ENCODE measurements around the gene TFDP1.
A peak's percentile ranks its signal among the peaks of the same experiment; 100 is the strongest.

Gene TFDP1

DNA sequence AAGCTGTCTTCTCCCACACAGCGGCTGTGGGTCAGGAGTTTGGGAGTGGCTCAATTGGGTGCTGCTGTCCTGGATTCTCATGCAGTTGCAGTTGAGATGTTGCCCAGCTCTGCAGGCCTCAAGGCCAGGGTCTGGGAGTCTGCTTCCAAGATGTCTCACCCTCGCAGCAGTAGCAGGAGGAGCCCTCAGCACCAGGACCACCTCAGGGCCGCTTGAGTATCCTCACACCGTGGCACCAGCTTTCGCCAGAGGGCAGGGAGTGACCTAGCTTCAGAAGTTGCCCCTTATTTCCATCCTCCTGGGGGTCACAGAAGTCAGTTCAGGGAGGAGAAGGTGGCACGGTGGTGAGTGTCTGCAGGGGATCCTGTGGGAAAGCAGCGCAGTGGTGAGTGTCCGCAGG lies 20.9 kb downstream of the TFDP1 start:
- no peak overlapping the region for H3K4me3 ChIP-seq (ENCODE audit: low read depth, low read length)
- TF ChIP-seq CTCF (conservative IDR thresholded peaks at IDR 0.05; ENCODE audit: low read depth, low read length), result no peak
- DNase-seq (ENCODE audit: low read depth), result no peak

DNA sequence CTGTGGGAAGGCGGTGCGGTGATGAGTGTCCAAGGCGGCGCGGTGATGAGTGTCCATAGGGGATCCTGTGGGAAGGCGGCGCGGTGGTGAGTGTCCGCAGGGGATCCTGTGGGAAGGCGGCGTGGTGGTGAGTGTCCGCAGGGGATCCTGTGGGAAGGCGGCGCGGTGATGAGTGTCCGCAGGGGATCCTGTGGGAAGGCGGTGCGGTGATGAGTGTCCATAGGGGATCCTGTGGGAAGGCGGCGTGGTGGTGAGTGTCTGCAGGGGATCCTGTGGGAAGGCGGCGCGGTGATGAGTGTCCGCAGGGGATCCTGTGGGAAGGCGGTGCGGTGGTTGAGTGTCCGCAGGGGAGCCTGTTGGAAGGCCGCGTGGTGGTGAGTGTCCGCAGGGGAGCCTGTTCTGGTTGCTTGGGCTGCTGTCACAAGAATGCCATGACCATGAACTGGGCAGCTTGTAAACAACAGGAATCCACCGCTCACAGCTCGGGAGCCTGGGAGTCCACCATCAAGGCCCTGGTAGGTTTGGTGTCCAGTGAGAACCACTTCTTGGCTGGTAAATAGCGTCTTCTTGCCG lies 21.4 kb downstream of the TFDP1 start:
- H3K4me3 ChIP-seq (ENCODE audit: low read depth, low read length), result no peak overlapping the region
- no peak for DNase-seq (ENCODE audit: low read depth)
- TF ChIP-seq CTCF (conservative IDR thresholded peaks at IDR 0.05; ENCODE audit: low read depth, low read length), result no peak

- H3K4me3 ChIP-seq (ENCODE audit: low read depth, low read length), result no peak overlapping the region
- TF ChIP-seq CTCF (conservative IDR thresholded peaks at IDR 0.05; ENCODE audit: low read depth, low read length), result no peak
Measured at GRCh38 chr13:113607056-113607888, 22.7 kb downstream of the TFDP1 start.

DNA sequence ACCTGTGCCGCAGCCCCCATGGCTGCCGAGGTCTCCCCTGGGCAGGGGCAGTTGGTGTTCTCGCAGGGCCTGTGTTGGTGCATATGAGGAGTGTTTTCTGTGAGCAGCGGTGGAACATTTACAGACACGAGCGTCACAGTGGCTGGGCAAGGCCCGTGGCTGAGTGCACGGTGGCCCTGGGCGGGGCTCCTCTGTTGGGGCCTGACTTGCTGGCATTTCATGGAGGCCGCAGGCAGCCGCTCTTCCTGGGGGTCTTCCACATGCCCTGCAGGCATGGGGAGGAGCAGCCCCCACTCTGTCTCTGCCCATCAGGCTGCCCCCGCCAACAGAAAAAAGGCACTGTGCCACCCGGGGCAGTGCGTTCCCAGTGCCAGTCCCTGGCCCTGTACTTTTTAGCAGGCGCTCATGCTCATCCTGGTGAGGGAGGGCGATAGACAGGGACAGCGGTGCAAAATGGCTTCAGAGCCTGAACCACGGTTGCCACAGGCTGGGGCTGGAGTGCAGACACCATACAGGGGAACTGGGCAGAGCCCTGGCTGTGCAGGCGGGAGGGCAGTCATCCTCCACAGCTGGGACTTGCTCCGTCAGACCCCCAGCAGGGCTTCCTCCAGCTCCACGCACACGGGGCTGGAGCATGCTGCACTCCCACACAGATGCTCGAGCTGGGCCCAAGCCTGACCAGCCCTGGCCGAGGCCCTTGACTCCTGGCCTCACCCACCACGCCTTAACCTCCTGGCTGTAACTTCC lies 23.5 kb downstream of the TFDP1 start:
- H3K4me3 ChIP-seq (ENCODE audit: low read depth, low read length), result no peak overlapping the region
- TF ChIP-seq CTCF (conservative IDR thresholded peaks at IDR 0.05; ENCODE audit: low read depth, low read length), result no peak
- DNase-seq (ENCODE audit: low read depth), result peak; percentile 30

More at GRCh38 chr13:113607056-113607888, 22.7 kb downstream of the TFDP1 start:
- DNase-seq (ENCODE audit: low read depth), result no peak

DNA sequence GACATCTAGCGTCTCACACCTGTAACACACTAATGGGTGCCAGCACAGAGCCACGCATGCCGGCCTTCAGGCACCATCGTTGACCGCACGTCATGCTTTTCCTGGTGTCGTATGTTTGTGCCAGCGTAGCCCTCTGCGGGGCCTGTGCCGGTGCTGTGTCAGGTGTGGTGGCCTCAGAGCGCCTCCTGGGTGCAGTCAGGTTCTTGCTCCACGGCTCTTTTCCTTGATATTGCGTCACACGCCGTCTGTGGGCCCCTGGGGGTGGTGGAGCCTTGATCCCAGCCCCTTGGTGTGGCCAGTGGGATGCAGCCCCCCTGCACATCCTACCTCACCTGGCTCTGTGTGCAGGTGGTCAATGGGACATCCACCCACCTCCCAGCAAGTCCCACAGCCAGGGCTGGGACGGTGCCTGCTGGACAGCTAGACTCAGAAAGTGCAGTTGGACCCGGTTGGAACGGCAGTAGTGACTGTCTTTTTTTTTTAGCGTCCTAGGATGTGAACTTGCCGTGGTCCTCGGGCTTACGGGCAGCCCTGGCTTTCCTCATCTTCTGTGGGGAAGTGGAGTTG lies 24.5 kb downstream of the TFDP1 start:
- no peak overlapping the region for H3K4me3 ChIP-seq (ENCODE audit: low read depth, low read length)
- no peak for DNase-seq (ENCODE audit: low read depth)
- no peak for TF ChIP-seq CTCF (conservative IDR thresholded peaks at IDR 0.05; ENCODE audit: low read depth, low read length)

DNA sequence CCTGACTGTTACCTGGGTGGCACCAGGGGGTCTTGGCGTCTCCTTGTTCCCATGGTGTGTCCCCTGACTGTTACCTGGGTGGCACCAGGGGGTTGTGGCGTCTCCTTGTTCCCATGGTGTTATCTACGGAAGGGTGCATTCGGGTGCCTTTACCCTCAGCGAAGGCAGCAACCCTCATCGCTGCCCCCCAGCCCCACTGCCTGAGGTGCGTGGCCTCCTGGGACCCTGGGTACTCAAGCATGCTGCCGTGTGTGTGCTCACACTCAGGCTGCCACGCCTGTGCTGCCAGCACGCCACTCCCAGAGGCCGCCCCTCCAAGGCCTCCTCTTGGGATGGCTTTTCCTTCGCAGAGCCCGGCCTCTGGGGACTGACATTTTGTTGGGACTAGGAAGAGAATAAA lies 25.1 kb downstream of the TFDP1 start:
- no peak for TF ChIP-seq CTCF (conservative IDR thresholded peaks at IDR 0.05; ENCODE audit: low read depth, low read length)
- no peak overlapping the region for H3K4me3 ChIP-seq (ENCODE audit: low read depth, low read length)

More for the DNA sequence above, 25.1 kb downstream of the TFDP1 start:
- DNase-seq (ENCODE audit: low read depth), result no peak

All from choroid plexus epithelial cell (primary cell).